HG02870 (cell line): ENCODE measurements around the gene SRRM3.
"Not testable (repeated sequence)": the region's sequence is repeated elsewhere in the genome, so short reads cannot be mapped to it uniquely, and the experiment has no call there.

Source experiments
- ATAC-seq: cut with Tn5 transposase; IDR thresholded peaks from one replicate; pipeline ENCODE4 v1.9.1; 2021; ENCODE audit warnings: mild to moderate bottlenecking, moderate library complexity; ENCODE audit not compliant: unreplicated experiment

SRRM3 gene

GRCh38 chr7:76335417-76335816 lies 133.7 kb downstream of the SRRM3 start:
- not testable (repeated sequence) for ATAC-seq

- no peak for ATAC-seq
Observed at GRCh38 chr7:76336094-76336493, 134.4 kb downstream of the SRRM3 start.
